ENCODE results near the gene SERPINA3.

DNA sequence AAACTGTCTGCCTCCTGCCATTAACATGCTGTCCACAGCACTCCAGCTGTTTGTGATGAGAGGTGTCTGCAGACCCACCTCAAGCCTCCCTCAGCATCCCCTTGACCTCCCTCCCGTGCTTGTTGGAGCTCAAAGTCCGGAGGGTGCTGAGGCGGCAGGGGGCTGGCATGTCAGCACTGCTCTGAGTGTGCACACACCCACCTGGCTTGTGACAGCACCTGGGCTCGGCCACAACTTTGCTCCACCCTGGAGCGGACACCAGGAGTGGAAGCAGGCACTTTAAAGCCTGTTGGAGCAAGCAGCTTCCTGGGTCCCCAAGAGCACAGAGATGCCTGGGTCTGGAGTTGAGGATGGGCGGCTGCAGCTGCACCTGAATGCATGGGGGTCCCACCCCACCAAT lies 20.9 kb downstream of the SERPINA3 start:
- no peak for TF ChIP-seq EZH2 (IDR thresholded peaks at IDR 0.05; ENCODE audit: insufficient read depth, poor library complexity, severe bottlenecking)
- no peak for TF ChIP-seq EZH2phosphoT487 (IDR thresholded peaks at IDR 0.05; ENCODE audit: insufficient read depth, low read depth)
